SK-N-MC (cell line): ENCODE data around the gene VWA5A.

ENCODE experiments used
- EZH2 ChIP-seq: fragments of 200-600 bp; sonication (generic); IDR thresholded peaks from one replicate; pipeline ENCODE4 v1.6.1; 2017; ENCODE audit warnings: antibody characterized with exemption
- POLR2AphosphoS5 ChIP-seq: IDR thresholded peaks from 2 replicates; pipeline ENCODE4 v1.6.1; 2012; ENCODE audit warnings: mild to moderate bottlenecking, low read depth, low read length, borderline replicate concordance

DNA sequence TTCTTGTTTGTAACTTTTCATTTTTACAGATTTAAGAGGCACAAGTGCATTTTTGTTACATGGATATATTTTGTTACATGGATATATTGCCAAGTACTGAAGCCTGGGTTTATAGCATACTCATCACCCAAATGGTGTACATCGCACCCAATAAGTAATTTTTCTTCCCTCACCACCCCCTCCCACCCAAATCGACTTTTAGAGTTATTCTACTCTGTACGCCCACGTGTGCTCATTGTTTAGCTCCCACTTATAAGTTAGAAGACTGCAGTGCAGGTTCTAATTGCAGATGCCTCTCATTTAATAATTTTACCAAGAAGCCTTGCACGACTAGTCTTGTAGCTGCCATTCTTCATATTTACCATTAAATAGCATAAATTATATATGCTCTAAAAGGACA, 20.5 kb upstream of the VWA5A start:
- TF ChIP-seq EZH2 (no peak), POLR2AphosphoS5 (no peak)
